HL-60 (cell line): Measurements from ENCODE around the gene MPHOSPH10.
"Not testable (repeated sequence)": the region's sequence is repeated elsewhere in the genome, so short reads cannot be mapped to it uniquely, and the experiment has no call there.

ENCODE experiments used
- DNase-seq, 2 experiments: peaks; one replicate each; pipeline ENCODE4 v3.0.0-alpha.2; 2010 to 2020; ENCODE audit warnings: low read depth in 1 of 2, low spot score in 1 of 2
- H3K27ac ChIP-seq: fragments of 250-450 bp; sonication (Bioruptor Pico); replicated peaks from 2 replicates; pipeline ENCODE4 v1.5.1; 2020; ENCODE audit warnings: mild to moderate bottlenecking, moderate library complexity
- H3K27me3 ChIP-seq: fragments of 250-450 bp; sonication (Bioruptor Pico); 2 replicates; pipeline ENCODE4 v1.5.1; 2021; ENCODE audit warnings: mild to moderate bottlenecking, moderate library complexity; ENCODE audit not compliant: insufficient read depth, poor library complexity, severe bottlenecking
- H3K4me3 ChIP-seq: replicated peaks from 2 replicates; pipeline ENCODE4 v1.5.1; 2011; ENCODE audit warnings: mild to moderate bottlenecking, control low read depth, low read length; ENCODE audit not compliant: insufficient read depth
- GABPA ChIP-seq: IDR thresholded peaks from 2 replicates; pipeline ENCODE4 v1.6.1; 2012; ENCODE audit warnings: low read depth
- POLR2AphosphoS5 ChIP-seq: IDR thresholded peaks from 2 replicates; pipeline ENCODE4 v1.6.1; 2012; ENCODE audit warnings: low read depth
- SPI1 ChIP-seq: IDR thresholded peaks from 2 replicates; pipeline ENCODE4 v1.6.1; 2012; ENCODE audit warnings: low read depth, mild to moderate bottlenecking, borderline replicate concordance
- TF ChIP-seq, protein P1 (sequence below): IDR thresholded peaks from one replicate; pipeline ENCODE4 v1.5.1; 2011; ENCODE audit warnings: low read length, control low read depth, inconsistent platforms; ENCODE audit not compliant: insufficient read depth
- TF ChIP-seq, protein P2 (sequence below): IDR thresholded peaks from 2 replicates; pipeline ENCODE4 v1.6.1; 2012; ENCODE audit warnings: low read depth; ENCODE audit not compliant: insufficient replicate concordance

Gene MPHOSPH10

DNA sequence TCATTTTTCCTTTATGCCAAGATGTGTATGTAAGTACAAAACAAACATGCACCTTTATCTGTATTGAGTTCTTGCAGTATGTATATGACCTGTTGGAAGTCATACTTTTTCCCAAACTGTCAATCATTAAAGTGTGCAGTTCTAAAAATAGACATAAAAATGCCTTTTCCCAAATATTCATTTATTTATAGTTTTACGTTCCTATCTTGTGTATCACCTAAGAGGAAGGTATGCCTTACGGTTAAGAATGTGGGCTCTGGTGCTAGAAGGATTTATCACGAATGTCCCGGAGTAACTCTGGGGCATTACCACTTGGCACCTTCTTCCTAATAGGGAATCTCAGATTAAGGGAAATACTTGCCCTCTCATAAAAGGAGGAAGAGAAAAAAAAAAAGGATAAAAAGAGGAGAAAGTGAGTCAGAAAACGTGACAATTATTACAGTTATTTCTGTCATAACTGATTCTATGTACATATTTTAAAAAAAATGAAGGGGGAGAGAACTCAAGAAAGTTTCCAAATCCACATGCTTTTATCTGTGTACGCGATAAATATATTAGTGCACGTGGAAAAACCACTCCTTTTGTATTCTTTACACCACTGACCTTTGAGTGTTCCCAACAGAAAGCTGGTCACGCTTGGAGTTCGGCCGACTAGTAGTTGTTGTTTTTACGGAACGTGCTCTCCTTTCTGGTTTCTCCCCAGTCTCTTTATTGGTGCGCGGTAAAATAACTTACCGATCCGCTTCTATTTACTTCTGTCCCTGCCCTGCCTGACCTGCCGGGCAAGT is 1.1 kb upstream of the MPHOSPH10 start:
- TF ChIP-seq, protein P1, sequence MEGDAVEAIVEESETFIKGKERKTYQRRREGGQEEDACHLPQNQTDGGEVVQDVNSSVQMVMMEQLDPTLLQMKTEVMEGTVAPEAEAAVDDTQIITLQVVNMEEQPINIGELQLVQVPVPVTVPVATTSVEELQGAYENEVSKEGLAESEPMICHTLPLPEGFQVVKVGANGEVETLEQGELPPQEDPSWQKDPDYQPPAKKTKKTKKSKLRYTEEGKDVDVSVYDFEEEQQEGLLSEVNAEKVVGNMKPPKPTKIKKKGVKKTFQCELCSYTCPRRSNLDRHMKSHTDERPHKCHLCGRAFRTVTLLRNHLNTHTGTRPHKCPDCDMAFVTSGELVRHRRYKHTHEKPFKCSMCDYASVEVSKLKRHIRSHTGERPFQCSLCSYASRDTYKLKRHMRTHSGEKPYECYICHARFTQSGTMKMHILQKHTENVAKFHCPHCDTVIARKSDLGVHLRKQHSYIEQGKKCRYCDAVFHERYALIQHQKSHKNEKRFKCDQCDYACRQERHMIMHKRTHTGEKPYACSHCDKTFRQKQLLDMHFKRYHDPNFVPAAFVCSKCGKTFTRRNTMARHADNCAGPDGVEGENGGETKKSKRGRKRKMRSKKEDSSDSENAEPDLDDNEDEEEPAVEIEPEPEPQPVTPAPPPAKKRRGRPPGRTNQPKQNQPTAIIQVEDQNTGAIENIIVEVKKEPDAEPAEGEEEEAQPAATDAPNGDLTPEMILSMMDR: no peak
- TF ChIP-seq SPI1 (no peak), POLR2AphosphoS5 (no peak), GABPA (no peak)
- TF ChIP-seq, protein P2, sequence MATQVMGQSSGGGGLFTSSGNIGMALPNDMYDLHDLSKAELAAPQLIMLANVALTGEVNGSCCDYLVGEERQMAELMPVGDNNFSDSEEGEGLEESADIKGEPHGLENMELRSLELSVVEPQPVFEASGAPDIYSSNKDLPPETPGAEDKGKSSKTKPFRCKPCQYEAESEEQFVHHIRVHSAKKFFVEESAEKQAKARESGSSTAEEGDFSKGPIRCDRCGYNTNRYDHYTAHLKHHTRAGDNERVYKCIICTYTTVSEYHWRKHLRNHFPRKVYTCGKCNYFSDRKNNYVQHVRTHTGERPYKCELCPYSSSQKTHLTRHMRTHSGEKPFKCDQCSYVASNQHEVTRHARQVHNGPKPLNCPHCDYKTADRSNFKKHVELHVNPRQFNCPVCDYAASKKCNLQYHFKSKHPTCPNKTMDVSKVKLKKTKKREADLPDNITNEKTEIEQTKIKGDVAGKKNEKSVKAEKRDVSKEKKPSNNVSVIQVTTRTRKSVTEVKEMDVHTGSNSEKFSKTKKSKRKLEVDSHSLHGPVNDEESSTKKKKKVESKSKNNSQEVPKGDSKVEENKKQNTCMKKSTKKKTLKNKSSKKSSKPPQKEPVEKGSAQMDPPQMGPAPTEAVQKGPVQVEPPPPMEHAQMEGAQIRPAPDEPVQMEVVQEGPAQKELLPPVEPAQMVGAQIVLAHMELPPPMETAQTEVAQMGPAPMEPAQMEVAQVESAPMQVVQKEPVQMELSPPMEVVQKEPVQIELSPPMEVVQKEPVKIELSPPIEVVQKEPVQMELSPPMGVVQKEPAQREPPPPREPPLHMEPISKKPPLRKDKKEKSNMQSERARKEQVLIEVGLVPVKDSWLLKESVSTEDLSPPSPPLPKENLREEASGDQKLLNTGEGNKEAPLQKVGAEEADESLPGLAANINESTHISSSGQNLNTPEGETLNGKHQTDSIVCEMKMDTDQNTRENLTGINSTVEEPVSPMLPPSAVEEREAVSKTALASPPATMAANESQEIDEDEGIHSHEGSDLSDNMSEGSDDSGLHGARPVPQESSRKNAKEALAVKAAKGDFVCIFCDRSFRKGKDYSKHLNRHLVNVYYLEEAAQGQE: no peak
- H3K27ac ChIP-seq: peak overlapping the region; percentile 93
- no peak for DNase-seq
- H3K4me3 ChIP-seq: peak overlapping the region; percentile 87
- no peaks in the 10 kb centered on the region for H3K27me3 ChIP-seq

DNA sequence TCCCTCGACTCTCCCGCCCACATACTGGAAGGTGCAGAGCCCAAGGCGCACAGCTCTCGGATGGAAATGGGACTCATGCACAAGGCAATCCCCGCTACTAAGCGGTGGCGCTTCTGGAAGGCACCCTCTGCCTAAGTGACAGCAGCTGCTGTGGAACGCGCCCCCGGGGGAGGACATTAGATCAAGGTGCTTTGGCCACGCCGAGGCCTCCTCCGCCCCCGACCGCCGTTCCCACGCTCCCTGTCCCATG is 607 bp upstream of the MPHOSPH10 start:
- DNase-seq: no peak
- peak overlapping the region; percentile 93 for H3K27ac ChIP-seq
- TF ChIP-seq, protein P1: no peak
- TF ChIP-seq, protein P2: no peak
- TF ChIP-seq SPI1 (no peak), GABPA (no peak), POLR2AphosphoS5 (no peak)
- peak overlapping the region; percentile 87 for H3K4me3 ChIP-seq
- H3K27me3 ChIP-seq: no peaks in the 10 kb centered on the region

DNA sequence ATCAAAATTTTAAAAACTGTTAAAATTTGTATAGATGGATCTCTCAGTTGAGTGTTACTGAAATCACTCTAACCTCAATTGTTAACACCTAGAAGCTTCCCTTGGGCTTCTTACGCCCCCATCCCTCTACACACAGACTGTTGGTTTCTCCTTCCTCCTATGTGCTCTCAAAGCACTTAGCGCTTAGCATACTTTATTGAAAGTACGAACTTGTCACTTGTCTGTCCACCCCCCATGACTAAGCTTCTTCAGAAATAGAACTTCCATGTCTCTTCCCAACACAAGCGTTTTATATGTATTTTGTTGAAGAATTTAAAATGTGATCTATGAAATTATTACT is 441 bp downstream of the MPHOSPH10 start:
- H3K4me3 ChIP-seq: peak overlapping the region; percentile 87
- TF ChIP-seq GABPA (no peak), POLR2AphosphoS5 (no peak), SPI1 (no peak)
- TF ChIP-seq, protein P2: no peak
- H3K27me3 ChIP-seq: no peaks in the 10 kb centered on the region
- peak overlapping the region; percentile 93 for H3K27ac ChIP-seq
- peak in 1 of 2 experiments; percentile 38 for DNase-seq

DNA sequence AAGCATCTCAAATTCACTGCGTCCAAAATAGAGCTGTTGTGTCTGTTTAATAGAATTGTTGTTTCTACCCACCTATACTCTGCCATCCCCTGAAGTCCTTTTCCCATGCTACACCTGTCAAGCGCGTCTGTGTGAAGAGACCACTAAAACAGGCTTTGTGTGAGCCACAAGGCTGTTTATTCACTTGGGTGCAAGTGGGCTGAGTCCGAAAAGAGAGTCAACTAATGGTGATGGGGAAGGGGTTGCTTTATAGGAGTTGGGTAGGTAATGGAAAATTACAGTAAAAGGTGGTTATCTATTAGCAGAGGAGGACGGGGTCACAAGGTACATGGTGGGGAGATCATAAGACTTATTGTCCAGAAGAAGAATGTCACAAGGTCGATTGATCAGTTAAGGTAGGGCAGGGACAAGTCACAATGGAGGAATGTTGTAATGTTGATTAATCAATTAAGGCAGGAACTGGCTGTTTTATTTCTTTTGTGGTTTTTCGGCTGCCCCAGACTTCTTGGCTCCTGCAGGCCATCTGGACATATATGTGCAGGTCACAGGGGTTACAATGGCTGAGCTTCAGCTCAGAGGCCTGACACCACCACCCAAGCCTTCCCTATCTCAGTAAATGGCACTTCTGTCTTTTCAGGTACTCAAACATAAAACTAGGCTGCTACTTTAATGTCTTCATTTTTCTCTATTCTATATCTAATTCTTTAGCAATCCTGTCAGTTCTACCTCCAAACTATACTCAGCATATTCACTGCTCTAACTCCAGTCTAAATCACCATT is 1.1 kb downstream of the MPHOSPH10 start:
- H3K27ac ChIP-seq: peak overlapping the region; percentile 93

More for the DNA sequence above, 1.1 kb downstream of the MPHOSPH10 start:
- not testable (repeated sequence) for H3K27me3 ChIP-seq, DNase-seq
- H3K4me3 ChIP-seq: peak overlapping the region; percentile 87
